ENCODE results near the gene TMOD1.
"Not testable (repeated sequence)": the region's sequence is repeated elsewhere in the genome, so short reads cannot be mapped to it uniquely, and the experiment has no call there.

DNA sequence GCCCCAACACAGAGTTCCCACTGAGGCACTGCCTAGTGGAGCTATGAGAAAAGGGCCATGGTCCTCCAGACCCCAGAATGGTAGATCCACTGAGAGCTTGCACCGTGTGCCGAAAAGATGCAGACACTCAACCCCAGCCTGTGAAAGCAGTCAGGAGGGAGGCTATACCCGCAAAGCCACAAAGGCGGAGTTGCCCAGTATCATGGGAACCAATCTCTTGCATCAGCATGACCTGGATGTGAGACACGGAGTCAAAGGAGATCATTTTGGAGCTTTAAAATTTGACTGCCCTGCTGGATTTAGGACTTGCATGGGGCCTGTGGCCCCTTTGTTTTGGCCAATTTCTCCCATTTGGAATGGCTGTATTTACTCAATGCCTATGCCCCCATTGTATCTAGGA is 121.0 kb downstream of the TMOD1 start:
- TF ChIP-seq, protein P1, sequence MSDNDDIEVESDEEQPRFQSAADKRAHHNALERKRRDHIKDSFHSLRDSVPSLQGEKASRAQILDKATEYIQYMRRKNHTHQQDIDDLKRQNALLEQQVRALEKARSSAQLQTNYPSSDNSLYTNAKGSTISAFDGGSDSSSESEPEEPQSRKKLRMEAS (IDR thresholded peaks at IDR 0.05; ENCODE audit: low read depth), result not testable (repeated sequence)
- TF ChIP-seq, protein P2, sequence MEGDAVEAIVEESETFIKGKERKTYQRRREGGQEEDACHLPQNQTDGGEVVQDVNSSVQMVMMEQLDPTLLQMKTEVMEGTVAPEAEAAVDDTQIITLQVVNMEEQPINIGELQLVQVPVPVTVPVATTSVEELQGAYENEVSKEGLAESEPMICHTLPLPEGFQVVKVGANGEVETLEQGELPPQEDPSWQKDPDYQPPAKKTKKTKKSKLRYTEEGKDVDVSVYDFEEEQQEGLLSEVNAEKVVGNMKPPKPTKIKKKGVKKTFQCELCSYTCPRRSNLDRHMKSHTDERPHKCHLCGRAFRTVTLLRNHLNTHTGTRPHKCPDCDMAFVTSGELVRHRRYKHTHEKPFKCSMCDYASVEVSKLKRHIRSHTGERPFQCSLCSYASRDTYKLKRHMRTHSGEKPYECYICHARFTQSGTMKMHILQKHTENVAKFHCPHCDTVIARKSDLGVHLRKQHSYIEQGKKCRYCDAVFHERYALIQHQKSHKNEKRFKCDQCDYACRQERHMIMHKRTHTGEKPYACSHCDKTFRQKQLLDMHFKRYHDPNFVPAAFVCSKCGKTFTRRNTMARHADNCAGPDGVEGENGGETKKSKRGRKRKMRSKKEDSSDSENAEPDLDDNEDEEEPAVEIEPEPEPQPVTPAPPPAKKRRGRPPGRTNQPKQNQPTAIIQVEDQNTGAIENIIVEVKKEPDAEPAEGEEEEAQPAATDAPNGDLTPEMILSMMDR (IDR thresholded peaks at IDR 0.05), result not testable (repeated sequence)
- not testable (repeated sequence) for TF ChIP-seq YY1 (IDR thresholded peaks at IDR 0.05; ENCODE audit: low read depth); TAF1 (IDR thresholded peaks at IDR 0.05; ENCODE audit: borderline replicate concordance, low read depth, low read length); MXI1 (IDR thresholded peaks at IDR 0.05; ENCODE audit: low read depth, low read length); GABPA (IDR thresholded peaks at IDR 0.05; ENCODE audit: low read depth); SMC3 (IDR thresholded peaks at IDR 0.05; ENCODE audit: low read depth, low read length); JUND (IDR thresholded peaks at IDR 0.05); EP300 (IDR thresholded peaks at IDR 0.05; ENCODE audit: borderline replicate concordance in 1 of 2, low read depth in 1 of 2, low read length in 1 of 2)
- TF ChIP-seq, protein P3, sequence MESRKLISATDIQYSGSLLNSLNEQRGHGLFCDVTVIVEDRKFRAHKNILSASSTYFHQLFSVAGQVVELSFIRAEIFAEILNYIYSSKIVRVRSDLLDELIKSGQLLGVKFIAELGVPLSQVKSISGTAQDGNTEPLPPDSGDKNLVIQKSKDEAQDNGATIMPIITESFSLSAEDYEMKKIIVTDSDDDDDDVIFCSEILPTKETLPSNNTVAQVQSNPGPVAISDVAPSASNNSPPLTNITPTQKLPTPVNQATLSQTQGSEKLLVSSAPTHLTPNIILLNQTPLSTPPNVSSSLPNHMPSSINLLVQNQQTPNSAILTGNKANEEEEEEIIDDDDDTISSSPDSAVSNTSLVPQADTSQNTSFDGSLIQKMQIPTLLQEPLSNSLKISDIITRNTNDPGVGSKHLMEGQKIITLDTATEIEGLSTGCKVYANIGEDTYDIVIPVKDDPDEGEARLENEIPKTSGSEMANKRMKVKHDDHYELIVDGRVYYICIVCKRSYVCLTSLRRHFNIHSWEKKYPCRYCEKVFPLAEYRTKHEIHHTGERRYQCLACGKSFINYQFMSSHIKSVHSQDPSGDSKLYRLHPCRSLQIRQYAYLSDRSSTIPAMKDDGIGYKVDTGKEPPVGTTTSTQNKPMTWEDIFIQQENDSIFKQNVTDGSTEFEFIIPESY (IDR thresholded peaks at IDR 0.05; ENCODE audit: borderline replicate concordance, low read depth), result not testable (repeated sequence)
- TF ChIP-seq, protein P4, sequence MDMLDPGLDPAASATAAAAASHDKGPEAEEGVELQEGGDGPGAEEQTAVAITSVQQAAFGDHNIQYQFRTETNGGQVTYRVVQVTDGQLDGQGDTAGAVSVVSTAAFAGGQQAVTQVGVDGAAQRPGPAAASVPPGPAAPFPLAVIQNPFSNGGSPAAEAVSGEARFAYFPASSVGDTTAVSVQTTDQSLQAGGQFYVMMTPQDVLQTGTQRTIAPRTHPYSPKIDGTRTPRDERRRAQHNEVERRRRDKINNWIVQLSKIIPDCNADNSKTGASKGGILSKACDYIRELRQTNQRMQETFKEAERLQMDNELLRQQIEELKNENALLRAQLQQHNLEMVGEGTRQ (IDR thresholded peaks at IDR 0.05; ENCODE audit: borderline replicate concordance, low read depth, low read length), result not testable (repeated sequence)
